CD4-positive, alpha-beta T cell treated with Interleukin-4 for 4 hours (primary cell): ENCODE data around the gene ST8SIA2.

Experiments
- DNase-seq: peaks from one replicate; pipeline ENCODE4 v3.0.0-alpha.2; 2020

ST8SIA2 gene, protein sequence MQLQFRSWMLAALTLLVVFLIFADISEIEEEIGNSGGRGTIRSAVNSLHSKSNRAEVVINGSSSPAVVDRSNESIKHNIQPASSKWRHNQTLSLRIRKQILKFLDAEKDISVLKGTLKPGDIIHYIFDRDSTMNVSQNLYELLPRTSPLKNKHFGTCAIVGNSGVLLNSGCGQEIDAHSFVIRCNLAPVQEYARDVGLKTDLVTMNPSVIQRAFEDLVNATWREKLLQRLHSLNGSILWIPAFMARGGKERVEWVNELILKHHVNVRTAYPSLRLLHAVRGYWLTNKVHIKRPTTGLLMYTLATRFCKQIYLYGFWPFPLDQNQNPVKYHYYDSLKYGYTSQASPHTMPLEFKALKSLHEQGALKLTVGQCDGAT

DNA sequence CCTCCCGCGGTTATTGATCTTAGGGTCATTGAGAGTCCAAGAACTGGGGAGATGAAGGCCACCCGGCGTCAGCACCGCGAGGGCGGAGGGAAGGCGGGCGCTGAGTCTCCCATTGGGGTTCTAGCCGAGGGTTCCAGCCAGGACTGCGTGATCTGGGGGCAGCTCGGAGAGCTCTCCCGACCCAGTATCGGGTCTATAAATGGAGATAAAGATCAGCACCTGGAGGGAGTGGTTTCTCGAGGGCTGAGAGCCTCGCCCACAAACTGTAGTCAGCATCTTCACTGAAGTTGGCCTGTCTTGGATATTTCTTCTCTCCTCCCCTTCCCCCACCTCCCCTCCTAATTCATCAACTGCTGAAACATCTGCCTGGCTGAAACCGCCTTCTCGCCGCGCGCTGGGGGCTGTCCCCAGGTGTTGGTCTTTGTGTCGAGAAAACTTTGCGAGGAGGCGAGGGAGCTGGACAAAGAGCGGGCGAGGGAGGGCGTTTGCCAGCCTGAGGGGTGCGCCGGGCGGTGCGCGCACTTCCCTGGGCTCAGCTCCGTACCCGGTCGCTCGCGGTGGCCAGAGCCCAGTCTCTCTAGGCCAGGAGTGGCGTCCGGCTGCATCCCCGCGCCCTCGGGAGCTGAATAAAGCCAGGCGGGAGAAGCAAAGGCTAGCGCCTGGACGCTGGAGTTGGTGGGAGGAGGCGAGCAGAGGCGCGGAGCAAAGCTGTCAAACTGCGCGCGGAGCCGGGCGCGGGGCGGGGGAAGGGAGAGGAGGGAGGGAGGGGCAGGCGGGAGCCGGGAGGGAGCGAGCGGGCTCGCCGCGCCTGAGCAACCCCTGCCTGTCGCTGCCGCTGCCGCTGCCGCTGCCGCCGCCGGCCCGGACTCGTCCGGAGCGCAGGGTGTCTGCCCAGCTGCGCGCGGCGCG lies at the start of gene ST8SIA2:
Gene ST8SIA2, plus strand, starts transcription at position 811 of the 909 bp plus-strand sequence. CDS start 184 bp downstream, outside the sequence.
- no peak for DNase-seq

- DNase-seq = no peak
These were observed 49.6 kb upstream of the ST8SIA2 start for GRCh38 chr15:92343924-92344643.

GRCh38 chr15:92346063-92346462 lies 47.6 kb upstream of the ST8SIA2 start:
- DNase-seq = no peak

GRCh38 chr15:92355307-92355706 lies 38.4 kb upstream of the ST8SIA2 start:
- no peak for DNase-seq

- no peak for DNase-seq
These were observed 32.2 kb upstream of the ST8SIA2 start for GRCh38 chr15:92361321-92362000.

- no peak for DNase-seq
These were observed 31.7 kb upstream of the ST8SIA2 start for GRCh38 chr15:92362001-92362350.

DNA sequence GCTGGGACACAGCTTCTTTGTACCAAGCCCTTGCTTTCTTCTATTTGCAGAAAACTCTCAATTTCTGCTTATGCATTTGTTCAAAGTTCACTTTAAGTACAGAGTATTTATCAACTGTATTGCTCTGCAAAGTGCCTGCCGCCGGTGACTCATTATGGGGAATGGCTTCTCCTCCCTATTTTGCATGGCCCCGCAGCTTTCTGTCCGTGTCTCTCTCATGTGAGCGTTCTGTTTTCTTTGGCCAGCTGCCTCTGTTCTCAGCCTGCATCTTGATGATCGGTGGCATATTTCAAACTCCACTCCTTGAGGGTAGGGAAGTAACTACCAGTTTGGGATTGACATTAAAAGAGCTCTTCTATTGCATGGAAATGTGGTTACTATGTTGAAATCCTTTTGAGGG lies 28.6 kb upstream of the ST8SIA2 start:
- no peak for DNase-seq

DNA sequence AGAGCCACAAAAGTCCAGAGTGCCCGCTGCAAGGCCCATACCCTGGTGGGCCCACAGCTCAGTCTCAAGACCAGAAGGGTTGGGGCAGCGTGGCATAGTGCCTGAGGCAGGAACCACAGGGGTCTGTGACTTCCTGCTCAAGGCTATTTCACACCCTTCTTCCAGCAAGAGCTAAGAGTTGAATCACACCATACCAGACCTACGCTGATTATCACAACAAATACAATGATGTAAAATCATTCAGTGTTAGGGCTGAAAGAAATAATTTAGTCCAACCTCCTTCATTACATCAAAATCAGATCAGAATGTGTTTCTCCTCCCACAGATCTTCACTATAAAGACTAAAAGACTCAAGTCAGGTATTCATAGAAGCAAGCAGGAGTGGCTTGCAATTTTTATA lies 27.8 kb upstream of the ST8SIA2 start:
- DNase-seq = no peak

DNA sequence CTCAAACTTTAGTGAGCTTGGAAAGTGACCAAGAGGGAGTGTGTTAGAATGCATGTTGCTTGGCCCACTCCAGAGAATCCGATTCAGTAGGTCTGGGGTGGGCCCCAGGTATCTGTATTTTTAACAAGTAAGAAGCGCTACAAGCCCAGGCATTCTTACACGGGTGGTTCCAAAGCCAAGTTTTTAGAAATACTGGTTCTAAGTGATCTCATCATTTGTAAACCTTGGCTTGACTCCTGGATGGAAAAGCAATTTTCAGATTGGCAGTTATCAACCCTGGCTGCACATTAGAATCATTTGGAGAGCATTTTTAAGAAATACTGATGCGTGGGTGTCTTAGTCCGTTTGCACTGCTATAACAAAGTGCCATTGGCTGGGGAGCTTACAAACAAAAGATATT lies 27.3 kb upstream of the ST8SIA2 start:
- DNase-seq = no peak

- no peak for DNase-seq
These were observed 18.6 kb upstream of the ST8SIA2 start for GRCh38 chr15:92375057-92375456.

GRCh38 chr15:92376109-92376508 lies 17.6 kb upstream of the ST8SIA2 start:
- no peak for DNase-seq

DNA sequence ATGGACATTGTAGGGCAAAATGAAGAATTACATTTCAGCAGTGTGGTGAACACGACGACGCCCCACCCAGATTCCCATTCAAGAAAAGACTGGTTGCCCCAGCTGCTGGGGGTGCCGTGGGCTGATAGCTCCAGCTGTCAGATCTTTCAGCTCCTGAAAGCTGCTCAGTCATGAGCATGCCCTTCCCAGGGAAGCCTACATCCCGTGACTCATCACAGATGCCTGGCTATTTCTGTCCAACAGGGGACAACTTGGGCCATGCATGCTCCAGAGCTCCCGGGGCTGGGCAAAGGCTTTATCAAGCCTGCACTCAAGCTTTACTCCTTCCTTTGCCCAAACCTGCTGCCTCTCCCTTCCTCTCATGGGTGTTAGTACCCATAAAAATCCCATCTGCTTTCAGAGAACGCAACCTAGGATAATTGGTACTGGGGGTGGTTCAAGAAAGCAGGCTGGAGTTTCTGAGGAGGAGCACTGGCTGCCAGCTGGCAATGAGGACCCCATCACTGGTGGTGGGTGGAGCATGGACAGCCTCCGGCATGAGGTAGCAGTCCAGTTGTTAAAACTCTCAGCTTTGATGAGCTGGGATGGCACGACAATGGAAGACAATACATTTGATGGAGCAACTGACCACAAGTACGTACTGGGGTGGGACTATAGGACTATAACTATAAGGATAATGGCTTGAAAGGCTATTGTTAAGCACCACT lies 16.4 kb upstream of the ST8SIA2 start:
- no peak for DNase-seq

GRCh38 chr15:92383519-92384324 lies 10.0 kb upstream of the ST8SIA2 start:
- DNase-seq = no peak

DNA sequence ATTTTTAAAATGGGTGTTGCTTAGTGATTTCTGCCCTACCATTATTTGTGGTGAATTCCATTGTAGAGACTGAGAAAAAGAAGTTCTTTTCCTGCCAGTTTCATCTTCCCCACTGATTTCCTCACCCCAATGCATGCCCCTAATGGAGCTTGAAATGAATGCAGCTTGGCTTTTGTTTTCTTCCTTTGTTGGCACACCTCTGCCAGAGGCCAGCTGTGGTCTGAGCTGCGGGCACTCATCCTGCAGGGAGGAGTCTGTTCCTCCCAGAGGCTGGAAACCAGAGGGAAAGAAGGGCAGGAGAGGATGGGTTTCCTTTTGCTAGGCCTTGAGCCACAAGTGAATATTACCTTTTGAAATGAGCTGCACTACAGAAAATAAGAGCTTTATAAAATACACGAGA lies 9.3 kb upstream of the ST8SIA2 start:
- no peak for DNase-seq

- no peak for DNase-seq
These were observed 8.6 kb upstream of the ST8SIA2 start for GRCh38 chr15:92385096-92385495.

GRCh38 chr15:92391640-92392039 lies 2.0 kb upstream of the ST8SIA2 start:
- DNase-seq = no peak

DNA sequence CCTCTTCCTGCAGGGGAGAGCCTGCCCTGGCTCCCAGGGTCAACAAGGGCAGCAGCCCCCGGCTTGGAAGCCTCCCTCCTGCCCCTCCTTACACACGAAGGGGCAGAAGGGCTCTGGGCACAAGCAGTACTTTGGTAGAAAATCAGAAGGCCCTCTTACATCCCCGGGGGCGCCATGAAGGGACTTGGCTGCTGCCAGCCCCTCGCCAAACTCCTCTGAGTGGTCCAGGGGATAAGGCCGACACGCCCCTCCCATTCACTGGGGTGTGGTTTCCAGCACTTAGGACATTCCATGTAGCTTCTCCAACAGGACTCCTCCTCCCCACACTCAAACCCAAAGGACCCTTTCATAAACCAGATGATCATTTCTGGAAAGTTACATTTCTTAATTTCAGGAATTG lies 1.2 kb upstream of the ST8SIA2 start:
- no peak for DNase-seq

GRCh38 chr15:92393980-92394308 lies 263 bp downstream of the ST8SIA2 start:
- DNase-seq = no peak

- DNase-seq = no peak
These were observed 822 bp downstream of the ST8SIA2 start for GRCh38 chr15:92394309-92395097.

DNA sequence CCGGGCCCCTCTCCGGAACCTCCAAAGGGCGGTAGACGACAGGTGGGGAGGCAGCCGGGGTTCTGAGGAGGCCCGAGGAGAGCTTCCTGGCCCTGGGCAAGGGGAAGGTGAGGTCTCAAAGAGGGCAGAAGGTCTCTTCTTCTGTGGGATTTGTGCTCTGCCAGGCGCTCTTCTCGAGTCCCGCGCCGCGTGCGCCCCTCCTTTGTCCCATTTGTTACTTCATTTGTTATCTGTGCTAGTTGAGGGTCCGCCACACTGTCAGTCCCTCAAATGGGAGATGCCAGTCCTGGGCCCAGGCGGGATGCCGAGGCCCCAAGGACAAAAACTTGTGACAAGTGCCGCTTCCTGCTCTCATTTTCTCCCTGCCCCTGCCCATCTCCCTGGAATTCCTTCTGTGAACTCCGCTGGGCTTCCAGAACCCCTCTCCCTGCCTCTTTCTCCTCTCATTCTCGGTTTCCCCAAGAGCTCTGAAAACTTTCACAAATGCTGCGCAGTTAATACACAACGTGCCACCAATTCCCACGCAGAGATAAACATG lies 1.5 kb downstream of the ST8SIA2 start:
- no peak for DNase-seq
